Keratinocyte (primary cell): ENCODE measurements around the gene HARBI1.

Source experiments
- EZH2 ChIP-seq: IDR thresholded peaks from one replicate; pipeline ENCODE4 v1.6.1; 2012; ENCODE audit warnings: inconsistent platforms, mild to moderate bottlenecking, low read length, moderate library complexity
- TF ChIP-seq, protein P1 (sequence below), 3 experiments: IDR thresholded peaks in 1 of 3; conservative IDR thresholded peaks in 1 of 3; optimal IDR thresholded peaks in 1 of 3; 2 replicates in 2 of 3; 3 replicates in 1 of 3; pipeline versions ENCODE3 to v1.5.1; 2011; ENCODE audit warnings: low read length in 3 of 3, mild to moderate bottlenecking in 3 of 3, moderate library complexity in 2 of 3, control low read depth in 1 of 3, inconsistent platforms in 1 of 3; ENCODE audit not compliant: insufficient read depth in 2 of 3; ENCODE audit errors: extremely low read depth in 1 of 3

DNA sequence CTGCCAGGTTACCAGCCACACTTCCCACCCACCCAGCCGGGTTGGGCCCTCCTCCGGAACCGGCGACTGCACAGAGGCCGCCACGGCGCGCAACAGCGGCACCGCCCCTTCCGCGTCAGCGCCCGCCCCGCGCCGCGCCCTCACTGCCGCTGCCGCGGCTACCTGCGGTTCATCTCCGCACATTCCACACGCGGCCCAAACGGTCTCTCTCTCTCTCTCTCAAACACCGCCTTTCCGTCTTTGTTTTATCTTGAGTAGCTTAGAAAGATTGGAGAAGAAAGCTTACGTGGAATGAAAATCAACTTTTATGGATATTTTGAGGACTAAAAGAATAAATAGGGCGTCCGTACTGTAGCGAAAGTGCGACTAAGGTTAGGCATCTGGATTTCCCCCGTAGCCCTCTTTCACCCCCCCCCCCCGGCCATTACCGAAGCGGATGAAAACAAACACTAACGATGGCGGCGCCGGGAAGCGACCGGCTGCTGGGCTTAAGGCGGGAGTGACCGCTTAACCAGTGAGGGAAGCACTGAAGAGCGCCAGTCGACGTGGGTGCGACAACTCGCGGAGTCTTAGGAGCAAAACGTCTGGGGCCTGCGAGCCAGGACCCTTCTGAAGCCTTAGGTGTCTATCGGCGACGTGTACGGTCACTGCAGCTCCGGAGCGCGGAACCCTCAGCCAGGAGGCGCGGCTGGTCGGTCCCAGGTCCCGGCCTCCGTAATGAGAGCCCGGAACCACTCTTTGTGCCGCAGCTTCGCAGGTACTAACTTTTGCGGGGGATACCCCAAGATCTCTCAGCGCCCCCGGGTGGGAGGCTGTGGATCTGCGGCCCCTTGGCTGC lies at the start of gene HARBI1, which contains the start of gene ATG13:
- TF ChIP-seq EZH2: no peak
- TF ChIP-seq, protein P1, sequence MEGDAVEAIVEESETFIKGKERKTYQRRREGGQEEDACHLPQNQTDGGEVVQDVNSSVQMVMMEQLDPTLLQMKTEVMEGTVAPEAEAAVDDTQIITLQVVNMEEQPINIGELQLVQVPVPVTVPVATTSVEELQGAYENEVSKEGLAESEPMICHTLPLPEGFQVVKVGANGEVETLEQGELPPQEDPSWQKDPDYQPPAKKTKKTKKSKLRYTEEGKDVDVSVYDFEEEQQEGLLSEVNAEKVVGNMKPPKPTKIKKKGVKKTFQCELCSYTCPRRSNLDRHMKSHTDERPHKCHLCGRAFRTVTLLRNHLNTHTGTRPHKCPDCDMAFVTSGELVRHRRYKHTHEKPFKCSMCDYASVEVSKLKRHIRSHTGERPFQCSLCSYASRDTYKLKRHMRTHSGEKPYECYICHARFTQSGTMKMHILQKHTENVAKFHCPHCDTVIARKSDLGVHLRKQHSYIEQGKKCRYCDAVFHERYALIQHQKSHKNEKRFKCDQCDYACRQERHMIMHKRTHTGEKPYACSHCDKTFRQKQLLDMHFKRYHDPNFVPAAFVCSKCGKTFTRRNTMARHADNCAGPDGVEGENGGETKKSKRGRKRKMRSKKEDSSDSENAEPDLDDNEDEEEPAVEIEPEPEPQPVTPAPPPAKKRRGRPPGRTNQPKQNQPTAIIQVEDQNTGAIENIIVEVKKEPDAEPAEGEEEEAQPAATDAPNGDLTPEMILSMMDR (optimal IDR thresholded peaks at IDR 0.05 in 1 of 3, IDR thresholded peaks at IDR 0.05 in 1 of 3, conservative IDR thresholded peaks at IDR 0.05 in 1 of 3; ENCODE audit: extremely low read depth in 1 of 3, insufficient read depth in 2 of 3, low read length in 3 of 3): peak; percentile 70 to 88 (median 81)
